Limb (tissue), 2 donors: ENCODE measurements around the gene CCDC148.

ENCODE experiments used
- DNase-seq, 2 donors: peaks; one replicate each; pipeline ENCODE4 v3.0.0-alpha.2; 2016; ENCODE audit errors: extremely low spot score in 2 of 2

The CCDC148 gene

GRCh38 chr2:158456309-158457066 is at the start of gene CCDC148, which contains the start of gene PKP4:
TSS of gene CCDC148 (minus strand) at chr2:158456753. CDS start at chr2:158456439, 314 bp downstream.
TSS of gene PKP4 (plus strand) at chr2:158456952. CDS start at chr2:158533185, 76,233 bp downstream.
- peak; percentile 93 to 94 for DNase-seq

GRCh38 chr2:158505448-158505934 is 48.9 kb upstream of the CCDC148 start:
- no peak for DNase-seq

GRCh38 chr2:158504088-158504487 is 47.5 kb upstream of the CCDC148 start:
- DNase-seq, result no peak

- peak in 1 of 2 donors; percentile 71 for DNase-seq
These were observed 46.4 kb upstream of the CCDC148 start for GRCh38 chr2:158502974-158503373.

- DNase-seq, result no peak
These were observed 44.7 kb upstream of the CCDC148 start for GRCh38 chr2:158501301-158501700.

- DNase-seq, result no peak
These were observed 43.8 kb upstream of the CCDC148 start for GRCh38 chr2:158500333-158500732.

- no peak for DNase-seq
These were observed 42.8 kb upstream of the CCDC148 start for GRCh38 chr2:158499383-158499782.

GRCh38 chr2:158498749-158499136 is 42.2 kb upstream of the CCDC148 start:
- DNase-seq, result no peak

GRCh38 chr2:158498043-158498748 is 41.6 kb upstream of the CCDC148 start:
- no peak for DNase-seq

GRCh38 chr2:158497486-158497885 is 40.9 kb upstream of the CCDC148 start:
- no peak for DNase-seq

- DNase-seq, result no peak
These were observed 40.4 kb upstream of the CCDC148 start for GRCh38 chr2:158496986-158497385.

- DNase-seq, result no peak
These were observed 38.6 kb upstream of the CCDC148 start for GRCh38 chr2:158495175-158495574.

GRCh38 chr2:158493458-158493857 is 36.9 kb upstream of the CCDC148 start:
- no peak for DNase-seq

- DNase-seq, result no peak
These were observed 34.5 kb upstream of the CCDC148 start for GRCh38 chr2:158491072-158491471.

GRCh38 chr2:158489366-158490112 is 33.0 kb upstream of the CCDC148 start:
- DNase-seq, result no peak

- DNase-seq, result no peak
These were observed 32.1 kb upstream of the CCDC148 start for GRCh38 chr2:158488442-158489216.

GRCh38 chr2:158487419-158487818 is 30.9 kb upstream of the CCDC148 start:
- DNase-seq, result peak in 1 of 2 donors; percentile 52

GRCh38 chr2:158486970-158487325 is 30.4 kb upstream of the CCDC148 start:
- DNase-seq, result no peak

GRCh38 chr2:158486150-158486969 is 29.8 kb upstream of the CCDC148 start:
- no peak for DNase-seq

- no peak for DNase-seq
These were observed 28.5 kb upstream of the CCDC148 start for GRCh38 chr2:158484892-158485556.
